Liver (tissue), 9 donors: Measurements from ENCODE around the gene ADAMTS2. TPM values are rescaled to one million over a fixed set of nuclear protein-coding genes. Genes with fewer than 3 reads are reported as not detected.

ENCODE experiments used
- DNase-seq: peaks from one replicate; pipeline ENCODE4 v3.0.0-alpha.2; 2017; ENCODE audit warnings: low spot score
- H3K27ac ChIP-seq, 2 donors: one replicate each; pipeline ENCODE4 v1.7.0; 2013; ENCODE audit warnings: inconsistent platforms in 2 of 2, low read length in 2 of 2, control low read depth in 1 of 2, low read depth in 1 of 2, mild to moderate bottlenecking in 1 of 2
- H3K27me3 ChIP-seq, 4 donors: one replicate each; pipeline versions ENCODE4 v1.6.1 to v1.7.0; 2013; ENCODE audit warnings: low read length in 3 of 4, inconsistent platforms in 1 of 4, mild to moderate bottlenecking in 1 of 4, moderate library complexity in 1 of 4; ENCODE audit not compliant: control insufficient read depth in 4 of 4, insufficient read depth in 4 of 4
- H3K36me3 ChIP-seq, 4 donors: one replicate each; pipeline versions ENCODE4 v1.6.1 to v1.7.0; 2013; ENCODE audit warnings: low read length in 3 of 4, mild to moderate bottlenecking in 3 of 4, low read depth in 1 of 4, moderate library complexity in 1 of 4; ENCODE audit not compliant: control insufficient read depth in 4 of 4, insufficient read depth in 3 of 4
- H3K4me1 ChIP-seq, 4 donors: one replicate each; pipeline versions ENCODE4 v1.6.1 to v1.7.0; 2013; ENCODE audit warnings: low read length in 3 of 4, mild to moderate bottlenecking in 3 of 4, moderate library complexity in 1 of 4; ENCODE audit not compliant: control insufficient read depth in 4 of 4, insufficient read depth in 4 of 4
- H3K4me3 ChIP-seq, 3 donors: one replicate each; pipeline versions ENCODE4 v1.6.1 to v1.7.0; 2013; ENCODE audit warnings: low read length in 3 of 3, control low read depth in 1 of 3, low read depth in 1 of 3, mild to moderate bottlenecking in 1 of 3
- H3K9ac ChIP-seq, 2 donors: one replicate each; pipeline ENCODE4 v1.7.0; 2013; ENCODE audit warnings: low read length in 2 of 2, mild to moderate bottlenecking in 2 of 2, moderate library complexity in 2 of 2, control low read depth in 1 of 2, low read depth in 1 of 2
- H3K9me3 ChIP-seq, 4 donors: one replicate each; pipeline versions ENCODE4 v1.6.1 to v1.7.0; 2013; ENCODE audit warnings: low read length in 3 of 4; ENCODE audit not compliant: control insufficient read depth in 4 of 4
- EGR1 ChIP-seq, 2 donors: IDR thresholded peaks; 2 replicates each; pipeline ENCODE4 v1.6.1; 2016 to 2018; ENCODE audit warnings: antibody characterized with exemption in 2 of 2, low read depth in 2 of 2
- FOXA1 ChIP-seq: IDR thresholded peaks from 2 replicates; pipeline ENCODE4 v1.6.1; 2016; ENCODE audit warnings: antibody characterized with exemption
- FOXA2 ChIP-seq: IDR thresholded peaks from 2 replicates; pipeline ENCODE4 v1.6.1; 2016; ENCODE audit warnings: antibody characterized with exemption
- GABPA ChIP-seq, 2 donors: IDR thresholded peaks in 1 of 2; conservative IDR thresholded peaks in 1 of 2; 2 replicates each; pipeline ENCODE4 v1.6.1; 2016; ENCODE audit warnings: antibody characterized with exemption in 2 of 2, mild to moderate bottlenecking in 1 of 2, moderate library complexity in 1 of 2
- HNF4G ChIP-seq: IDR thresholded peaks from 2 replicates; pipeline ENCODE4 v1.6.1; 2016; ENCODE audit warnings: antibody characterized with exemption
- JUND ChIP-seq, 2 donors: IDR thresholded peaks; 2 replicates each; pipeline ENCODE4 v1.6.1; 2016; ENCODE audit warnings: antibody characterized with exemption in 2 of 2
- NR2F2 ChIP-seq: IDR thresholded peaks from 2 replicates; pipeline ENCODE4 v1.6.1; 2016; ENCODE audit warnings: antibody characterized with exemption
- RAD21 ChIP-seq, 2 donors: IDR thresholded peaks; 2 replicates each; pipeline ENCODE4 v1.6.1; 2016; ENCODE audit warnings: antibody characterized with exemption in 2 of 2, mild to moderate bottlenecking in 2 of 2
- RXRA ChIP-seq, 2 donors: IDR thresholded peaks; 2 replicates each; pipeline ENCODE4 v1.6.1; 2017 to 2018; ENCODE audit warnings: antibody characterized with exemption in 2 of 2, mild to moderate bottlenecking in 1 of 2
- SP1 ChIP-seq: IDR thresholded peaks from 2 replicates; pipeline ENCODE4 v1.6.1; 2018; ENCODE audit warnings: antibody characterized with exemption, mild to moderate bottlenecking
- TAF1 ChIP-seq: conservative IDR thresholded peaks from 2 replicates; pipeline ENCODE4 v1.6.1; 2016; ENCODE audit warnings: antibody characterized with exemption, mild to moderate bottlenecking
- WGBS: extraction: QIAGEN DNeasy Blood & Tissue Kit; methylation state at CpG from one replicate; pipeline ENCODE4 v1.1.7; 2013; 5-methylcytosine and 5-hydroxymethylcytosine counted together
- polyA plus RNA-seq, 2 donors: library from polyadenylated mRNA; stranded (reverse) in 1 of 2; unstranded in 1 of 2; fragments of 200-250 nt in 1 of 2; fragments of >200 nt in 1 of 2; fragmentation: Nextera tagmentation in 1 of 2; extraction: Ambion mirVana in 1 of 2; gene quantifications; one replicate each; pipeline versions ENCODE4 v1.2.1 to v1.2.3, GENCODE V29; 2013 to 2015
- total RNA-seq, 2 donors: library from RNA; depleted of rRNA; stranded (reverse); fragments of >200 nt; gene quantifications; one replicate each; pipeline ENCODE4 v1.2.3, GENCODE V29; 2014
- TF ChIP-seq, protein P1 (sequence below): IDR thresholded peaks from 2 replicates; pipeline ENCODE4 v1.6.1; 2016; ENCODE audit warnings: antibody characterized with exemption
- TF ChIP-seq, protein P2 (sequence below): IDR thresholded peaks from 2 replicates; pipeline ENCODE4 v1.6.1; 2016; ENCODE audit warnings: antibody characterized with exemption
- TF ChIP-seq, protein P3 (sequence below): IDR thresholded peaks from 2 replicates; pipeline ENCODE4 v1.6.1; 2016; ENCODE audit warnings: antibody characterized with exemption
- TF ChIP-seq, protein P4 (sequence below): fragments of 150-350 bp; IDR thresholded peaks from 2 replicates; pipeline ENCODE4 v1.5.1; 2017; ENCODE audit warnings: improper control_type of control experiment, low read depth, low read length; ENCODE audit not compliant: missing input control
- TF ChIP-seq, protein P5 (sequence below): IDR thresholded peaks from 2 replicates; pipeline ENCODE4 v1.6.1; 2016; ENCODE audit warnings: antibody characterized with exemption, mild to moderate bottlenecking
- donor health status: healthy.
- donor health status: healthy.
- donor health status: healthy.
- donor health status: healthy.
- donor health status: healthy.

Gene ADAMTS2
- total and polyA plus RNA-seq, 4 donors: 2.7 to 24.3 (median 12.0) TPM

DNA sequence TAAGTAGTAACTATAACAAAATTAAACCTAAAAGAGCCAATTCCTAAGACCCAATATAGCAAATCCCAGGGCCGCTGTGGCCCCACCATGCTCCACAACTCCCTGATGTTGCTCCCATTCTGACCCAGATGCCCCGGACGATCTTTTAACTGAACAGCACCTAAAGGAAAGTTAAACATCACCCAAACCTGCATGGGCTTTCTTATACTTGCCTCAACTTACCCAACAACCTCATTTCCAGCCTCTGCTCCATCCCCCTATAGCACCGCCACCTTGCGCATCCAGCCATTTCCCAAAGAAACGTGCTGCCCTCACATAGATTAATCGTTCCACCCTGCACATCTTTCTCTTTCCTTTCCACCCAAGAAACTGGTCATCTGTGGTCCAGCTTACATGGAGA is 230.5 kb downstream of the ADAMTS2 start:
- Histone ChIP-seq H3K27me3 (no peaks in the 10 kb centered on the region), H3K9me3 (peaks cover 17 to 49% (median 36%) of the 10 kb centered on the region in 4 donors), H3K9ac (no peak overlapping the region), H3K36me3 (no peaks in the 10 kb centered on the region), H3K27ac (no peak overlapping the region), H3K4me3 (no peak overlapping the region), H3K4me1 (peaks cover 0 to 2% (median 0%) of the 10 kb centered on the region in 4 donors)
- WGBS: 89% methylated on average over 7 of the region's 7 CpGs
- TF ChIP-seq TAF1 (no peak), FOXA2 (no peak), EGR1 (IDR thresholded peaks at IDR 0.05; ENCODE audit: low read depth in 2 of 2) (no peak), SP1 (no peak), RAD21 (IDR thresholded peaks at IDR 0.05) (no peak), FOXA1 (no peak), NR2F2 (no peak), GABPA (IDR thresholded peaks at IDR 0.05 in 1 of 2, conservative IDR thresholded peaks at IDR 0.05 in 1 of 2) (no peak), JUND (IDR thresholded peaks at IDR 0.05) (no peak), RXRA (IDR thresholded peaks at IDR 0.05) (no peak), HNF4G (no peak)
- TF ChIP-seq, protein P1, sequence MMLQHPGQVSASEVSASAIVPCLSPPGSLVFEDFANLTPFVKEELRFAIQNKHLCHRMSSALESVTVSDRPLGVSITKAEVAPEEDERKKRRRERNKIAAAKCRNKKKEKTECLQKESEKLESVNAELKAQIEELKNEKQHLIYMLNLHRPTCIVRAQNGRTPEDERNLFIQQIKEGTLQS: no peak
- TF ChIP-seq, protein P2, sequence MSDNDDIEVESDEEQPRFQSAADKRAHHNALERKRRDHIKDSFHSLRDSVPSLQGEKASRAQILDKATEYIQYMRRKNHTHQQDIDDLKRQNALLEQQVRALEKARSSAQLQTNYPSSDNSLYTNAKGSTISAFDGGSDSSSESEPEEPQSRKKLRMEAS: no peak
- TF ChIP-seq, protein P3, sequence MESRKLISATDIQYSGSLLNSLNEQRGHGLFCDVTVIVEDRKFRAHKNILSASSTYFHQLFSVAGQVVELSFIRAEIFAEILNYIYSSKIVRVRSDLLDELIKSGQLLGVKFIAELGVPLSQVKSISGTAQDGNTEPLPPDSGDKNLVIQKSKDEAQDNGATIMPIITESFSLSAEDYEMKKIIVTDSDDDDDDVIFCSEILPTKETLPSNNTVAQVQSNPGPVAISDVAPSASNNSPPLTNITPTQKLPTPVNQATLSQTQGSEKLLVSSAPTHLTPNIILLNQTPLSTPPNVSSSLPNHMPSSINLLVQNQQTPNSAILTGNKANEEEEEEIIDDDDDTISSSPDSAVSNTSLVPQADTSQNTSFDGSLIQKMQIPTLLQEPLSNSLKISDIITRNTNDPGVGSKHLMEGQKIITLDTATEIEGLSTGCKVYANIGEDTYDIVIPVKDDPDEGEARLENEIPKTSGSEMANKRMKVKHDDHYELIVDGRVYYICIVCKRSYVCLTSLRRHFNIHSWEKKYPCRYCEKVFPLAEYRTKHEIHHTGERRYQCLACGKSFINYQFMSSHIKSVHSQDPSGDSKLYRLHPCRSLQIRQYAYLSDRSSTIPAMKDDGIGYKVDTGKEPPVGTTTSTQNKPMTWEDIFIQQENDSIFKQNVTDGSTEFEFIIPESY: no peak
- TF ChIP-seq, protein P4, sequence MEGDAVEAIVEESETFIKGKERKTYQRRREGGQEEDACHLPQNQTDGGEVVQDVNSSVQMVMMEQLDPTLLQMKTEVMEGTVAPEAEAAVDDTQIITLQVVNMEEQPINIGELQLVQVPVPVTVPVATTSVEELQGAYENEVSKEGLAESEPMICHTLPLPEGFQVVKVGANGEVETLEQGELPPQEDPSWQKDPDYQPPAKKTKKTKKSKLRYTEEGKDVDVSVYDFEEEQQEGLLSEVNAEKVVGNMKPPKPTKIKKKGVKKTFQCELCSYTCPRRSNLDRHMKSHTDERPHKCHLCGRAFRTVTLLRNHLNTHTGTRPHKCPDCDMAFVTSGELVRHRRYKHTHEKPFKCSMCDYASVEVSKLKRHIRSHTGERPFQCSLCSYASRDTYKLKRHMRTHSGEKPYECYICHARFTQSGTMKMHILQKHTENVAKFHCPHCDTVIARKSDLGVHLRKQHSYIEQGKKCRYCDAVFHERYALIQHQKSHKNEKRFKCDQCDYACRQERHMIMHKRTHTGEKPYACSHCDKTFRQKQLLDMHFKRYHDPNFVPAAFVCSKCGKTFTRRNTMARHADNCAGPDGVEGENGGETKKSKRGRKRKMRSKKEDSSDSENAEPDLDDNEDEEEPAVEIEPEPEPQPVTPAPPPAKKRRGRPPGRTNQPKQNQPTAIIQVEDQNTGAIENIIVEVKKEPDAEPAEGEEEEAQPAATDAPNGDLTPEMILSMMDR: no peak
- TF ChIP-seq, protein P5, sequence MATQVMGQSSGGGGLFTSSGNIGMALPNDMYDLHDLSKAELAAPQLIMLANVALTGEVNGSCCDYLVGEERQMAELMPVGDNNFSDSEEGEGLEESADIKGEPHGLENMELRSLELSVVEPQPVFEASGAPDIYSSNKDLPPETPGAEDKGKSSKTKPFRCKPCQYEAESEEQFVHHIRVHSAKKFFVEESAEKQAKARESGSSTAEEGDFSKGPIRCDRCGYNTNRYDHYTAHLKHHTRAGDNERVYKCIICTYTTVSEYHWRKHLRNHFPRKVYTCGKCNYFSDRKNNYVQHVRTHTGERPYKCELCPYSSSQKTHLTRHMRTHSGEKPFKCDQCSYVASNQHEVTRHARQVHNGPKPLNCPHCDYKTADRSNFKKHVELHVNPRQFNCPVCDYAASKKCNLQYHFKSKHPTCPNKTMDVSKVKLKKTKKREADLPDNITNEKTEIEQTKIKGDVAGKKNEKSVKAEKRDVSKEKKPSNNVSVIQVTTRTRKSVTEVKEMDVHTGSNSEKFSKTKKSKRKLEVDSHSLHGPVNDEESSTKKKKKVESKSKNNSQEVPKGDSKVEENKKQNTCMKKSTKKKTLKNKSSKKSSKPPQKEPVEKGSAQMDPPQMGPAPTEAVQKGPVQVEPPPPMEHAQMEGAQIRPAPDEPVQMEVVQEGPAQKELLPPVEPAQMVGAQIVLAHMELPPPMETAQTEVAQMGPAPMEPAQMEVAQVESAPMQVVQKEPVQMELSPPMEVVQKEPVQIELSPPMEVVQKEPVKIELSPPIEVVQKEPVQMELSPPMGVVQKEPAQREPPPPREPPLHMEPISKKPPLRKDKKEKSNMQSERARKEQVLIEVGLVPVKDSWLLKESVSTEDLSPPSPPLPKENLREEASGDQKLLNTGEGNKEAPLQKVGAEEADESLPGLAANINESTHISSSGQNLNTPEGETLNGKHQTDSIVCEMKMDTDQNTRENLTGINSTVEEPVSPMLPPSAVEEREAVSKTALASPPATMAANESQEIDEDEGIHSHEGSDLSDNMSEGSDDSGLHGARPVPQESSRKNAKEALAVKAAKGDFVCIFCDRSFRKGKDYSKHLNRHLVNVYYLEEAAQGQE: no peak
- DNase-seq: peak; percentile 6
